Duodenal mucosa (tissue), 2 donors: Measurements from ENCODE around the gene JDP2.
"Not testable (repeated sequence)": the region's sequence is repeated elsewhere in the genome, so short reads cannot be mapped to it uniquely, and the experiment has no call there.

Source experiments
- H3K27ac ChIP-seq: one replicate; pipeline ENCODE4 v1.7.0; 2013; ENCODE audit warnings: low read depth, low read length
- H3K27me3 ChIP-seq, 2 donors: one replicate each; pipeline ENCODE4 v1.7.0; 2013; ENCODE audit warnings: low read length in 2 of 2, control low read depth in 1 of 2; ENCODE audit not compliant: insufficient read depth in 2 of 2, control insufficient read depth in 1 of 2
- H3K36me3 ChIP-seq, 2 donors: one replicate each; pipeline ENCODE4 v1.7.0; 2013; ENCODE audit warnings: low read length in 2 of 2, control low read depth in 1 of 2; ENCODE audit not compliant: insufficient read depth in 2 of 2, control insufficient read depth in 1 of 2
- H3K4me1 ChIP-seq, 2 donors: one replicate each; pipeline ENCODE4 v1.7.0; 2013; ENCODE audit warnings: low read length in 2 of 2, control low read depth in 1 of 2; ENCODE audit not compliant: insufficient read depth in 2 of 2, control insufficient read depth in 1 of 2
- H3K4me3 ChIP-seq, 2 donors: one replicate each; pipeline ENCODE4 v1.7.0; 2013; ENCODE audit warnings: low read length in 2 of 2, low read depth in 1 of 2
- H3K9ac ChIP-seq, 2 donors: one replicate each; pipeline ENCODE4 v1.7.0; 2013; ENCODE audit warnings: low read length in 2 of 2, low read depth in 1 of 2
- H3K9me3 ChIP-seq, 2 donors: one replicate each; pipeline ENCODE4 v1.7.0; 2013; ENCODE audit warnings: low read length in 2 of 2, control low read depth in 1 of 2; ENCODE audit not compliant: control insufficient read depth in 1 of 2

Gene JDP2, protein sequence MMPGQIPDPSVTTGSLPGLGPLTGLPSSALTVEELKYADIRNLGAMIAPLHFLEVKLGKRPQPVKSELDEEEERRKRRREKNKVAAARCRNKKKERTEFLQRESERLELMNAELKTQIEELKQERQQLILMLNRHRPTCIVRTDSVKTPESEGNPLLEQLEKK

DNA sequence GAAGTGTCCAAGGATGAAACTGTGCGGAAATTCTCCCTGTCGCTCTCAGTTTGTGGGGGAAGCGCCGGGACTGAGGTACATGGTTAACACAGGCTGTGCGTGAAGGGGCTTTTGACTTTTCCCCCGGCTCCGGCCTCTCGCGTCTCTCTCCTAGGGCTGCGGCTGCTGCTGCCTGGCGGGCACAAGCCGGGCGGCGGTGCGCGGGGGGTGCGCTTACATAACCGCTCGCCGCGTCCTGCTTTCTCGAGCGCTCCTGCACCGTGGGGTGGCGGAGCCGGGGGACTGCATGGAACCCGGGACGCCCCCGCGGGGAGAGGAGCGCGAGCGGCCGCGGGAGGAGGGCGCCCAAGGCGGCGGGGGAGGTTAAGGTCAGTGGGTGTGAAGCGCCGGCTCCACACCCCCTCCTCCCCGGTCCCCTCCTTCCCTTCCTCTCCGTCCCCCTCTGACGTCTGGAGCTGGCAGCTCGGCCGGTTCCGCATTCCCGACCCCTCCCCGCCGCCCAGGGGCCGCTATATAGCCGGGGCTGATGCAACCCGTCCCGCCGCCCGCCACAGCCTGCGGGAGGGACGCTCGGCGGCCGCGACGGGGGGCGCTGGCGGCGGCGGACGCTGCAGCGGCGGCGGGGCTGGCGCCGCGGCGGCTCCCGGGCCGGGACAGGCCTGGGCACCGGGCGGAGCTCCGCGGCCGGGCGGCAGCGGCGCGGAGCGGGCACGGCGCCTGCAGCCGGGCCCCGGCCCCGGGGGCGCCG is at the start of gene JDP2:
Gene JDP2 (plus strand): TSS at position 541 of the 748 bp plus-strand sequence. CDS start 9,899 bp downstream, outside the sequence.
- Histone ChIP-seq H3K4me3 (peak within 1 kb of the TSS; percentile 77 to 82), H3K36me3 (peaks cover 0 to 8% of the 10 kb centered on the region in 2 donors), H3K9ac (peak within 1 kb of the TSS; percentile 70 to 71), H3K27ac (peak within 1 kb of the TSS; percentile 79), H3K9me3 (no peaks in the 10 kb centered on the region), H3K4me1 (peaks cover 41 to 48% of the 10 kb centered on the region in 2 donors), H3K27me3 (no peaks in the 10 kb centered on the region)

DNA sequence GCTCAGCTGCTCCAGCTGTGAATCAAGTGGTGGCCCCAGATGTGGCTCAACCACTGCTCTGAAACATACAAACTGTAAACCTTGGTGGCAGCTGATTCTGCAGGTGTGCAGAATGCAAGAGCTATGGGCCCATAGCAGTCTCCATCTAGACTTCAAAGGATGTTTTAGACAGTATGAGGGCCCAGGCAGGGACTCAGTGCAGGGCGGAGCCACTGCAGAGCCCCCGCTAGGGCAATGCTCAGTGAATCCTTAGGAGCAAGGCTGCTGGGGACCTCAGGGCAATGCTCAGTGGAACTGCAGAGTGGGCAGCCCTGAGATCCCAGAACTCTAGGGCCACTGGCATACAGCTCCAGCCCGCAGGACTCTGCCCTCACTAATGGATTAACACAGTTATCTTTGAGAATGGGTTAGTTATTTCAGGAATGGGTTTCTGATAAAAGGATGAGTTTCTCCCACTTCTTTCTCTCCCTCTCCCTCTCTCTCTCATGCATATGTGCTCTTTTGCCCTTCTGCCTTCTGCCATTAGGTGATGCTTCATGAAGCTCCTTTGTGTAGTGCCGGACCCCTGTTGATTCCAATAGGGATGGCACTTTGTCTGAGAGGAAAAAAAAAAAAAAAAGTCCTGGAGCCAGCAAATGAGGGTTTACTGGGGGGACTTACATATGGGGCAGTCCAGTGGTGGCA is 48.4 kb upstream of the JDP2 start:
- no peaks in the 10 kb centered on the region for H3K27me3 ChIP-seq
- no peak overlapping the region for H3K4me3 ChIP-seq
- no peak overlapping the region for H3K27ac ChIP-seq
- H3K9ac ChIP-seq = no peak overlapping the region
- H3K4me1 ChIP-seq = peaks cover 0 to 5% of the 10 kb centered on the region in 2 donors
- H3K9me3 ChIP-seq = no peaks in the 10 kb centered on the region
- no peaks in the 10 kb centered on the region for H3K36me3 ChIP-seq

DNA sequence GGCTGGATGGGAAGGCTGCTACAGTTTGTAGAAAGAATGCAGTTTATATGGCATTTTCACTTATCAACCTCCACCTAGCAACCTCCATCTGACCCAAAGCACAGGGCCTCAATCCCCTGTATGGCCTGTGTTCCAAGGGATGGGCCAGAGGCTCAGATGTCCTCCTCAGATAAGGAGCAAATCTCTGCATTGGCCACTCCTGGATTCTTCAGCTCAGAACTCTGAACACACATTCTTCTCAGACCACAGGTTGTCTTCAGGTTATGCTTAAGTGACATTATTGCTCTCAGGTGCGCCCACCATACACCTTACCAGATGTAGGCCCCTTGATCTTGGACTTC is 47.9 kb upstream of the JDP2 start:
- Histone ChIP-seq H3K4me1 (peaks cover 0 to 2% of the 10 kb centered on the region in 2 donors), H3K9me3 (no peaks in the 10 kb centered on the region), H3K4me3 (no peak overlapping the region), H3K27ac (no peak overlapping the region), H3K9ac (no peak overlapping the region), H3K27me3 (no peaks in the 10 kb centered on the region), H3K36me3 (no peaks in the 10 kb centered on the region)

DNA sequence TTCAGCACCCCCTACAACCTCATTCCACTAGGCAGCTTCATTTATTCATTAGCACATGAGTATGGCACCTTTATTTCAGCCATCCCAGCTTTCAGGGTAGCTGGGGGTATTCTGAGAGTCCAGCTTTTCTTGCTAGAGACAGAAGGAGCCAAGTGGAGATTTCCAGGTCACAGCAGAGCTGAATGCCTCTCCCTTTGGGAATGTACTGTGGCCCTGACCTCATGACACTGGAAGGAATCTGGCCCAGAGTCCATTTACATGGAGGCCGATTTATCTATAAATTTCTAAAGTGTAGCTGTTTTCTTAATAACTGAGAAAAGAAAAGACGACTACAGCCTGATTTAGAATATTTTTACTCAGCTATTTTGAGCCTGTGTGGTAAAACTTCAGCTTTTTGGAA is 47.2 kb upstream of the JDP2 start:
- Histone ChIP-seq H3K36me3 (no peaks in the 10 kb centered on the region), H3K27ac (no peak overlapping the region)

DNA sequence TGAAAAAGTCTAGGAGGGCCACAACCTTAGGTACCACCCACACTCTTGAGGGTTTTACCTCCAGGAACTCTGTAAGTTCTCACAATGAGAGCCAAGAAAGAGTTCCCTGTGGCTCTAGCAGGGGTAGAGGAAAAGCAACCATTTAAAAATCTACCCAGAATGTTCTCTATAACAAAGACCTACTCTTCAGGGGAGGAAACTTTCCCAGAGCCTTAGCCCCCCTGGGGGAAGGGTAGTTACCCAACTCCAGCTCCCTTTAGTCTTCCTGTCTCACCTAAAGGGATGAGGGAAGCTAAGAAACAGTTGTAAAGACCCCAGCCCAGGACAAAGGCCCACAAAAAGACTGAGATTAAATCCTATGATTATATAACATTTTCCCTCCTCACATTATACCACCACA is 46.2 kb upstream of the JDP2 start:
- H3K27me3 ChIP-seq = no peaks in the 10 kb centered on the region
- no peaks in the 10 kb centered on the region for H3K9me3 ChIP-seq
- H3K9ac ChIP-seq = no peak overlapping the region
- no peak overlapping the region for H3K27ac ChIP-seq
- no peak overlapping the region for H3K4me3 ChIP-seq
- H3K4me1 ChIP-seq = no peaks in the 10 kb centered on the region
- no peaks in the 10 kb centered on the region for H3K36me3 ChIP-seq

More for the DNA sequence above, 47.2 kb upstream of the JDP2 start:
- no peaks in the 10 kb centered on the region for H3K4me1 ChIP-seq
- no peaks in the 10 kb centered on the region for H3K9me3 ChIP-seq
- no peaks in the 10 kb centered on the region for H3K27me3 ChIP-seq
- H3K9ac ChIP-seq = no peak overlapping the region
- H3K4me3 ChIP-seq = no peak overlapping the region

DNA sequence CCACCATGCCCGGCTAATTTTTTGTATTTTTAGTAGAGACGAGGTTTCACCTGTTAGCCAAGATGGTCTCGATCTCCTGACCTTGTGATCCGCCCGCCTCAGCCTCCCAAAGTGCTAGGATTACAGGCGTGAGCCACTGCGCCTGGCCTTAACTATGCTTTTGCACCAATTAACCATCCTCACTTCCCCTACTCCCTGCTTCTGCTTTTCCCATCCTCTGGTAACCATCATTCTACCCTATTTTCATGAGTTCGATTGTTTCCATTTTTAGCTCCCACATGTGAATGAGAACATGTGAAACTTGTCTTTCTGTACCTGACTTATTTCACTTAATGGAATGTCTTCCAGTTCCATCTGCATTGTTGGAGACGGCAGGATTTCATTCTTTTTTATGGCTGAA is 44.6 kb upstream of the JDP2 start:
- not testable (repeated sequence) for H3K9ac ChIP-seq, H3K27ac ChIP-seq, H3K4me1 ChIP-seq, H3K27me3 ChIP-seq, H3K36me3 ChIP-seq, H3K9me3 ChIP-seq, H3K4me3 ChIP-seq

DNA sequence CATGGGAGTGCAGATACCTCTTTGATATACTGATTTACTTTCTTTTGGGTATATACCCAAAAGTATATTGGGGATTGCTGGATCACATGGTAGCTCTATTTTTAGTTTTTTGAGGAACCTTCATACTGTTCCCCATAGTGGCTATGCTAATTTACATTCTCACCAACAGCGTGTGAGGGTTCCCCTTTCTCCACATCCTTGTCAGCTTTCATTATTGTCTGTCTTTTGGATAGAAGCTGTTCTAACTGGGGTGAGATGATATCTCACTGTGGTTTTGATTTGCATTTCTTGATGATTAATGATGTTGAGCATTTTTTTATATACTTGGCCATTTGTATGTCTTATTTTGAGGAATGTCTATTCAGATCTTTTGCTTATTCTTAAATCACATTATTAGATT is 44.1 kb upstream of the JDP2 start:
- Histone ChIP-seq H3K27ac (no peak overlapping the region), H3K4me1 (no peaks in the 10 kb centered on the region), H3K4me3 (no peak overlapping the region), H3K36me3 (no peaks in the 10 kb centered on the region), H3K27me3 (no peaks in the 10 kb centered on the region), H3K9me3 (no peaks in the 10 kb centered on the region), H3K9ac (no peak overlapping the region)

DNA sequence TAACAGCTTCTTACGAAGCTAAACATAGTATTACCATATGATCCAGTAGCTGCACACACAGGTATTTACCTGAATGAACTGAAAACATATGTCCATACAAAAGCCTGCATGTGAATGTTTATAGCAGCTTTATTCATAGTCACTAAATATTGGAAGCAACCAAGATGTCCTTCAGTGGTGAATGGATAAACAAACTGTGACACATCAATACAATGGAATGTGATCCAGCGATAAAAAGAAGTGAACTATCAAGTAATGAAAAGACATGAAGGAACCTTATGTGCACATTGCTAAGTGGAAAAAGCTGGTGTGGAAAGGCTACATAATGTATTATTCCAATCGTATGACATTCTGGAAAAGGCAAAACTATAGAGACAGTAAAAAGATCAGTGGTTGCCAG is 38.1 kb upstream of the JDP2 start:
- no peaks in the 10 kb centered on the region for H3K9me3 ChIP-seq

DNA sequence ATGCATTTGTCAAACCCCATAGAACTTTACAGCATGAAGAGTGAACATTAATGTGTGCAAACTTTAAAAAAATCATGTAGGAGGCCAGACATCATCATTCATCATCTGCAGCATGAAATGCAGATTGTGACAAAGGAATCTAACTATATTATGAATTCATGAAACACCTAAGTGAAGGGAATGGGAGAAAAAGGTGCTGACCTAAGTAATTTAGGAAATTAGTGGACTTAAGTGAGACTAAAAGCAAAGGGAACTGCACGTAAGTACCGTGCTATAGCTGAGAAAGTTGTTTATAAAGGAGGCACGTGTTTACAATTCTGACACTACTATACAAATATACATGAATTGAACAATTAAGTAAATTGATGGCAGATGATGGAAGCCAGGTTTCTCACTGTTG is 37.6 kb upstream of the JDP2 start:
- Histone ChIP-seq H3K4me1 (no peaks in the 10 kb centered on the region), H3K36me3 (no peaks in the 10 kb centered on the region), H3K9ac (no peak overlapping the region), H3K9me3 (no peaks in the 10 kb centered on the region), H3K4me3 (no peak overlapping the region), H3K27me3 (no peaks in the 10 kb centered on the region), H3K27ac (no peak overlapping the region)

More for the DNA sequence above, 38.1 kb upstream of the JDP2 start:
- Histone ChIP-seq H3K36me3 (no peaks in the 10 kb centered on the region), H3K27ac (no peak overlapping the region), H3K4me1 (no peaks in the 10 kb centered on the region), H3K27me3 (no peaks in the 10 kb centered on the region), H3K9ac (no peak overlapping the region), H3K4me3 (no peak overlapping the region)

DNA sequence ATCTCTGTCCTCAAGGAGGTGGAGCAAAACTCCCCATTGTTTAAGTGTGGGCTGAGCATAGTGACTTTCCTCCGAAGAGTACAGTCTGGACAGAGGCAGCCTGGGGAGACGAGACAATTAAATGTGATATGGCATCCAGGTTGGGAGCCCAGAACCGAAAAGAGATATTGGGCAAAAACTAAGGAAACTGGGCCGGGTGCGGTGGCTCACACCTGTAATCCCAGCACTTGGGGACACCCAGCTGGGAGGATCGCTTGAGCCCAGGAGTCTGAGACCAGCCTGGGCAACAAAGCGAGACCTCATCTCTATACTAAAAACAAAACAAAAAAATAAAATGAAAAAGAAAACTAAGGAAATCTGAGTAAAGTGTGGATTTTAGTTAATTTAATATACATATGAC is 35.9 kb upstream of the JDP2 start:
- Histone ChIP-seq H3K27ac (no peak overlapping the region), H3K36me3 (no peaks in the 10 kb centered on the region), H3K9me3 (no peaks in the 10 kb centered on the region), H3K4me3 (no peak overlapping the region), H3K27me3 (no peaks in the 10 kb centered on the region), H3K4me1 (no peaks in the 10 kb centered on the region), H3K9ac (no peak overlapping the region)
